ENCODE data around the gene COL5A1.

COL5A1 gene

GRCh38 chr9:134814598-134815215, 173.1 kb downstream of the COL5A1 start:
- POLR2A ChIA-PET: no interaction called here
- CTCF ChIA-PET: no interaction called here
- TF ChIP-seq, protein P1, sequence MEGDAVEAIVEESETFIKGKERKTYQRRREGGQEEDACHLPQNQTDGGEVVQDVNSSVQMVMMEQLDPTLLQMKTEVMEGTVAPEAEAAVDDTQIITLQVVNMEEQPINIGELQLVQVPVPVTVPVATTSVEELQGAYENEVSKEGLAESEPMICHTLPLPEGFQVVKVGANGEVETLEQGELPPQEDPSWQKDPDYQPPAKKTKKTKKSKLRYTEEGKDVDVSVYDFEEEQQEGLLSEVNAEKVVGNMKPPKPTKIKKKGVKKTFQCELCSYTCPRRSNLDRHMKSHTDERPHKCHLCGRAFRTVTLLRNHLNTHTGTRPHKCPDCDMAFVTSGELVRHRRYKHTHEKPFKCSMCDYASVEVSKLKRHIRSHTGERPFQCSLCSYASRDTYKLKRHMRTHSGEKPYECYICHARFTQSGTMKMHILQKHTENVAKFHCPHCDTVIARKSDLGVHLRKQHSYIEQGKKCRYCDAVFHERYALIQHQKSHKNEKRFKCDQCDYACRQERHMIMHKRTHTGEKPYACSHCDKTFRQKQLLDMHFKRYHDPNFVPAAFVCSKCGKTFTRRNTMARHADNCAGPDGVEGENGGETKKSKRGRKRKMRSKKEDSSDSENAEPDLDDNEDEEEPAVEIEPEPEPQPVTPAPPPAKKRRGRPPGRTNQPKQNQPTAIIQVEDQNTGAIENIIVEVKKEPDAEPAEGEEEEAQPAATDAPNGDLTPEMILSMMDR (IDR thresholded peaks at IDR 0.05; ENCODE audit: control extremely low read depth, extremely low read depth, low read depth, missing control alignments): no peak
- DNase-seq (ENCODE audit: extremely low spot score): no peak

DNA sequence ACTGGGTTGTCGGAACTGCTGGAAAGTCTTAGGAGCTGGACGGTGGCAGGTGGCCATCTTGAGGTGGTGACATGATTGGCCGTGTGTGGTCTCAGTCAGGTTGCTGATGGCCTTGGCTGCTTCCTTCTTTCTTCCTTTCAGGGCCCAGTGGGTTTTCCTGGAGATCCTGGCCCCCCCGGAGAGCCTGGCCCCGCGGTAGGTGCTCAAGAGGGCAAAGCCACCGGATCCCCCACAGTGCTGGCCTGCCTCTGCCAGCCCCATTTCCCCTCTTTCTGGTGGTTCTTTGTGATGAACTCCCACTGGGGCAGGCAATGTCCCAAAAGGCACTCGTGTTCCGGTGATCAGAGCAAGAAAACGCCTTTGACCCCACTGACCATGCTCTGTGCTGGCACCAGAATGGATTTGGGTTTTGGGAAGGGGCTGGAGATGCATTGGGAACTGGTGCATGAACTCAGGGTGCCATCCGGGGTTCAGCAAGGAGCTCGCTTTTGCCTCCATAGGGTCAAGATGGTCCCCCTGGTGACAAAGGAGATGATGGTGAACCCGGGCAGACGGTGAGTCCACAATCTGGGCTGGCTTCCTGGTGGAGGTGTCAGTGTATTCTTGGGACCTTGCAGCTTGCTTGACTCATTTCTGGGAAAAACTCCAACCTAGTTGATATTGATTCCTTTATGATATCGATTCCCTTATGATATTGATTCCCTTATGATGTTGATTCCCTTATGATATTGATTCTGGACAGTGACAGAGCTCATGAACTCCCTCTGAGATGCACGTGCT, 174.0 kb downstream of the COL5A1 start:
- ChIA-PET CTCF (no interaction called here), POLR2A (no interaction called here)
- TF ChIP-seq, protein P1 (IDR thresholded peaks at IDR 0.05; ENCODE audit: control extremely low read depth, extremely low read depth, low read depth, missing control alignments): no peak
- DNase-seq (ENCODE audit: extremely low spot score): no peak

GRCh38 chr9:134816264-134816663, 174.7 kb downstream of the COL5A1 start:
- TF ChIP-seq, protein P1 (IDR thresholded peaks at IDR 0.05; ENCODE audit: control extremely low read depth, extremely low read depth, low read depth, missing control alignments): no peak
- ChIA-PET CTCF (no interaction called here), POLR2A (no interaction called here)

DNA sequence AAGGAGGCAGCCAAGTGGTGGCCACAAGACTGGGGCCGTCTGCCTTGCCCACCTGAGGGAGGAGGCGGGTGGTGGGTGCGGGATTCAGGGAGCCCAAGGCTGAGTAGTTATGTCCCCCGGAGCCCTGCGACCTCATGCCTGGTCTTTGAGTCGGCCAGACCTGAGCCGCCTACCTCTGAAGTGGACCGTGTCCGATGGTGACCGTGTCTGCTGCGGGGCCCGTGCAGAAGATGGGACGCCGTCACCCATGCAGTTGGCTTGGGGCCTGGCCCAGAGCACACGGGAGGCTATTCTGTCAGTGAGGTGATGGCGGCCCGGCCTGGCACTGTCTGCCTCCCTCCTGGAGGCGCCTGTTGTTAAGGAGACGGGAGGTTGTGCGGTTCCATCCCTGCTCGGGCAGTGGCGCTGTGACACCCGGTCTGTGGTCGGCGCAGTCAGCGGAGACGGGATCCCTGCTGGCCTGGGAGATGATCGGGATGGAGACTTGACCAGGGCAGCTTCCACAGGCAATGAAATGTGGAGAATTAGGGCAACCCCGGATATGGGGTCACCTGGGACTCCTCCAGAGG, 176.5 kb downstream of the COL5A1 start:
- no peak for DNase-seq (ENCODE audit: extremely low spot score)
- ChIA-PET CTCF (no interaction called here), POLR2A (no interaction called here)
- TF ChIP-seq, protein P1 (IDR thresholded peaks at IDR 0.05; ENCODE audit: control extremely low read depth, extremely low read depth, low read depth, missing control alignments): no peak

More at GRCh38 chr9:134816264-134816663, 174.7 kb downstream of the COL5A1 start:
- DNase-seq (ENCODE audit: extremely low spot score): no peak

DNA sequence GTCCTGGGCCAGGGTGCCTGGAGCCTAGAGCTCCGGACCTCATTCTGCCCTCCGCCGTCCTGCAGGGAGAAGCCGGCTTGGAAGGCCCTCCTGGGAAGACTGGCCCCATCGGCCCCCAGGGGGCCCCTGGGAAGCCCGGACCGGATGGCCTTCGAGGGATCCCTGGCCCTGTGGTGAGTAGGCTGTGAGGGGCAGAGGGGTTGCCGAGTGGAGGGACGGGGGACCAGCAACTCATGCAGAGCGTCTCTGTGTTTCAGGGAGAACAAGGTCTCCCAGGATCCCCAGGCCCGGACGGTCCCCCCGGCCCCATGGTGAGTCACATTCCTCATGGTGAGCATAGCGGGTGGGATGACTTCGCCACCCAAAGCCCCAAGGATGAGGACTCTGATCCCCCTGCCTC, 177.0 kb downstream of the COL5A1 start:
- POLR2A ChIA-PET: no interaction called here
- TF ChIP-seq, protein P1 (IDR thresholded peaks at IDR 0.05; ENCODE audit: control extremely low read depth, extremely low read depth, low read depth, missing control alignments): no peak
- CTCF ChIA-PET: no interaction called here
- no peak for DNase-seq (ENCODE audit: extremely low spot score)

DNA sequence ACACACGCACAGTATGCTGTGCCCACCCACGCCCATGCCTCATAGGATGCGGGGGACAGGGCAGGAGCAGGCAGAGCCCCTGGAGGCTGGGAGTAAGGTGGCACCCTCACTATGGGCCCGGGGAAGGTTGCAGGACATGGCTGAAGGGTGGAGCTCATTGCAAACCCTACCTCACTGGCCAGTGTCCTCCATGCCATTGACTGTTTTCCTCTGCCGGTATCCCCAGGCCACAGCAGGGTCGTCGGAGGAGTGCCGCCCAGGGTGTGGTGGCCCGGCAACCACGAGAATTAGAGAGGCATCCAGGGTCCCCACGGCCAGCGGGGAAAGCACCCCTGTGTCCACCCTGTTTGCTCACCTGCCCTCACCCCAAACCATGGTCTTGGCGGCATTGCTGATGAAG, 179.3 kb downstream of the COL5A1 start:
- CTCF ChIA-PET: no interaction called here
- TF ChIP-seq, protein P1 (IDR thresholded peaks at IDR 0.05; ENCODE audit: control extremely low read depth, extremely low read depth, low read depth, missing control alignments): no peak
- POLR2A ChIA-PET: no interaction called here
- DNase-seq (ENCODE audit: extremely low spot score): no peak
